Stimulated activated CD8-positive, alpha-beta memory T cell treated with anti-CD3 and anti-CD28 coated beads, Interleukin-12 subunit alpha, Interleukin-12 subunit beta, amount 100 ng/mL, for 24 hours (primary cell): ENCODE results near the gene C16orf96.

Source experiments
- DNase-seq: peaks from one replicate; pipeline ENCODE4 v3.0.0-alpha.2; 2020; ENCODE audit errors: extremely low read depth

The C16orf96 gene

GRCh38 chr16:4646773-4647643 lies 90.9 kb downstream of the C16orf96 start:
- DNase-seq, result no peak

GRCh38 chr16:4647644-4647980 lies 91.5 kb downstream of the C16orf96 start:
- no peak for DNase-seq

GRCh38 chr16:4648917-4649316 lies 92.8 kb downstream of the C16orf96 start:
- no peak for DNase-seq

- DNase-seq, result no peak
Observed at GRCh38 chr16:4649744-4650442, 93.8 kb downstream of the C16orf96 start.
